Body of pancreas (tissue), 4 donors: ENCODE data around the gene COA7.

Experiments used
- POLR2A ChIP-seq, 3 donors: fragments of 450-650 bp; IDR thresholded peaks; one replicate each; pipeline ENCODE4 v1.6.1; 2016; ENCODE audit warnings: antibody characterized with exemption in 3 of 3, mild to moderate bottlenecking in 2 of 3
- TF ChIP-seq, protein P1 (sequence below), 7 experiments: fragments of 450-650 bp in 4 of 7; fragments of 200-600 bp in 3 of 7; sonication (generic) in 3 of 7; IDR thresholded peaks; one replicate each; pipeline ENCODE4 v1.5.1; 2016 to 2019; ENCODE audit warnings: antibody characterized with exemption in 7 of 7

DNA sequence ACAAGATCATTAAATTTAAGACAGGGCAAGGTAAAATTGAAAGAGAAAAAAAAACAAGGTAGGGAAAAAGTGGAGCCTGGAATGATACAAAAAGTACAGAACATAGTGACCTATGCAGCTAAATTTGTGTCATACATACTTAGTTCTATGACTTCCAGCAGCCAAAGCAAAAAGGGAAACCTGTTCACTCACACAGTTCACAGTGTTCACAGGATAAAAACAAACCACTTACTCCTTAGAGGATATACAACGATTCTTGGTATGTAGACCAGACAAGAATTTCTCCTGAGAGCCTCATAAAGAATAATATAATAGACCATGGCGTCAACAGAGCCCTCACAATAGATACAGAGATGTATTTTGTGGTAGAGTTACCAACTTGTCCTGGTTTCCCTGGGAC, 27.5 kb downstream of the COA7 start:
- TF ChIP-seq, protein P1, sequence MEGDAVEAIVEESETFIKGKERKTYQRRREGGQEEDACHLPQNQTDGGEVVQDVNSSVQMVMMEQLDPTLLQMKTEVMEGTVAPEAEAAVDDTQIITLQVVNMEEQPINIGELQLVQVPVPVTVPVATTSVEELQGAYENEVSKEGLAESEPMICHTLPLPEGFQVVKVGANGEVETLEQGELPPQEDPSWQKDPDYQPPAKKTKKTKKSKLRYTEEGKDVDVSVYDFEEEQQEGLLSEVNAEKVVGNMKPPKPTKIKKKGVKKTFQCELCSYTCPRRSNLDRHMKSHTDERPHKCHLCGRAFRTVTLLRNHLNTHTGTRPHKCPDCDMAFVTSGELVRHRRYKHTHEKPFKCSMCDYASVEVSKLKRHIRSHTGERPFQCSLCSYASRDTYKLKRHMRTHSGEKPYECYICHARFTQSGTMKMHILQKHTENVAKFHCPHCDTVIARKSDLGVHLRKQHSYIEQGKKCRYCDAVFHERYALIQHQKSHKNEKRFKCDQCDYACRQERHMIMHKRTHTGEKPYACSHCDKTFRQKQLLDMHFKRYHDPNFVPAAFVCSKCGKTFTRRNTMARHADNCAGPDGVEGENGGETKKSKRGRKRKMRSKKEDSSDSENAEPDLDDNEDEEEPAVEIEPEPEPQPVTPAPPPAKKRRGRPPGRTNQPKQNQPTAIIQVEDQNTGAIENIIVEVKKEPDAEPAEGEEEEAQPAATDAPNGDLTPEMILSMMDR (IDR thresholded peaks at IDR 0.05) = no peak
- TF ChIP-seq POLR2A (IDR thresholded peaks at IDR 0.05) = no peak
